Right lobe of liver (tissue), 6 donors: ENCODE data around the gene RBCK1. TPM values are rescaled to one million over a fixed set of nuclear protein-coding genes. Genes with fewer than 3 reads are reported as not detected.
A peak's percentile ranks its signal among the peaks of the same experiment; 100 is the strongest.

ENCODE experiments used
- ATAC-seq, 4 donors: fragments of 200-7000 bp; cut with Tn5 transposase; one replicate each; pipeline ENCODE4 v1.9.1; 2020; ENCODE audit warnings: mild to moderate bottlenecking in 4 of 4, moderate library complexity in 4 of 4
- DNase-seq, 3 donors: peaks; one replicate each; pipeline ENCODE4 v3.0.0-alpha.2; 2020
- H3K27ac ChIP-seq, 3 donors: fragments of 200-600 bp; one replicate each; pipeline ENCODE4 v1.8.0; 2022
- H3K27me3 ChIP-seq, 2 donors: fragments of 200-600 bp; one replicate each; pipeline ENCODE4 v1.8.0; 2022
- H3K36me3 ChIP-seq, 4 donors: fragments of 200-600 bp; sonication (generic) in 1 of 4; one replicate each; pipeline versions ENCODE4 v1.5.1 to v1.8.0; 2017 to 2022; ENCODE audit warnings: control low read depth in 1 of 4
- H3K4me1 ChIP-seq, 4 donors: fragments of 200-600 bp; sonication (generic) in 1 of 4; one replicate each; pipeline versions ENCODE4 v1.5.1 to v1.8.0; 2017 to 2022; ENCODE audit warnings: control low read depth in 1 of 4
- H3K4me3 ChIP-seq, 3 donors: fragments of 200-600 bp; one replicate each; pipeline ENCODE4 v1.8.0; 2022
- H3K9me3 ChIP-seq, 4 donors: fragments of 200-600 bp; sonication (generic) in 1 of 4; one replicate each; pipeline versions ENCODE4 v1.5.1 to v1.8.0; 2017 to 2022; ENCODE audit warnings: control low read depth in 1 of 4
- CTCF ChIP-seq, 4 donors: fragments of 200-600 bp in 3 of 4; fragments of 450-650 bp in 1 of 4; IDR thresholded peaks; one replicate each; pipeline versions ENCODE4 v1.5.1 to v1.8.0; 2016 to 2022; ENCODE audit warnings: antibody characterized with exemption in 4 of 4, mild to moderate bottlenecking in 2 of 4
- POLR2A ChIP-seq: fragments of 450-650 bp; IDR thresholded peaks from one replicate; pipeline ENCODE4 v1.6.1; 2017; ENCODE audit warnings: antibody characterized with exemption, mild to moderate bottlenecking
- WGBS: methylation state at CpG from one replicate; pipeline ENCODE4 v1.1.6; 2018; ENCODE audit warnings: low coverage, low lambda C conversion rate; ENCODE audit not compliant: insufficient coverage; ENCODE audit errors: missing lambda C conversion rate; 5-methylcytosine and 5-hydroxymethylcytosine counted together
- intact Hi-C, 2 donors: fragments of 100-400 bp; cut with DNase I; formaldehyde crosslinking; loops; one replicate each; pipeline versions ENCODE4 v1.11.2 to v1.14.1; 2022
- total RNA-seq, 6 experiments: library from RNA; depleted of rRNA in 2 of 6; stranded (reverse); fragments of >200 nt in 2 of 6; fragmentation: NEBNext Ultra II Directional in 3 of 6; extraction: Animal tissue kit (Norgen Biotek cat#: 25700) in 3 of 6; gene quantifications; one replicate each; pipeline versions ENCODE4 v1.1.0 to v1.2.4, GENCODE V29; 2016 to 2023
- donor health status: DM: no; HTN: yes; CAD: no.
- donor health status: DM: no; HTN: no; CAD: no.
- donor health status: DM: no; HTN: no; CAD: no.
- donor health status: DM: no; HTN: yes; CAD: no.
- donor health status: DM: no; HTN: yes; CAD: no.

The RBCK1 gene
- total RNA-seq, 6 experiments from 2014 or later: 63.1 to 113 (median 85.6) TPM

GRCh38 chr20:381581-382290, 26.4 kb upstream of the RBCK1 start:
- Histone ChIP-seq H3K4me3 (peak overlapping the region; percentile 58 to 85 (median 83)), H3K27ac (peak overlapping the region; percentile 89 to 98 (median 94)), H3K4me1 (peaks cover 0 to 6% (median 0%) of the 10 kb centered on the region in 4 donors), H3K27me3 (no peaks in the 10 kb centered on the region), H3K9me3 (no peaks in the 10 kb centered on the region), H3K36me3 (peaks cover 0 to 4% (median 0%) of the 10 kb centered on the region in 4 donors)
- TF ChIP-seq POLR2A: peak; percentile 86
- no peak for TF ChIP-seq CTCF (IDR thresholded peaks at IDR 0.05)
- peak; percentile 89 to 93 (median 92) for DNase-seq
- 0% methylated on average over 9 of the region's 49 CpGs for WGBS
- intact Hi-C loops: no loop called here
- ATAC-seq: peak; percentile 80 to 91 (median 83)

DNA sequence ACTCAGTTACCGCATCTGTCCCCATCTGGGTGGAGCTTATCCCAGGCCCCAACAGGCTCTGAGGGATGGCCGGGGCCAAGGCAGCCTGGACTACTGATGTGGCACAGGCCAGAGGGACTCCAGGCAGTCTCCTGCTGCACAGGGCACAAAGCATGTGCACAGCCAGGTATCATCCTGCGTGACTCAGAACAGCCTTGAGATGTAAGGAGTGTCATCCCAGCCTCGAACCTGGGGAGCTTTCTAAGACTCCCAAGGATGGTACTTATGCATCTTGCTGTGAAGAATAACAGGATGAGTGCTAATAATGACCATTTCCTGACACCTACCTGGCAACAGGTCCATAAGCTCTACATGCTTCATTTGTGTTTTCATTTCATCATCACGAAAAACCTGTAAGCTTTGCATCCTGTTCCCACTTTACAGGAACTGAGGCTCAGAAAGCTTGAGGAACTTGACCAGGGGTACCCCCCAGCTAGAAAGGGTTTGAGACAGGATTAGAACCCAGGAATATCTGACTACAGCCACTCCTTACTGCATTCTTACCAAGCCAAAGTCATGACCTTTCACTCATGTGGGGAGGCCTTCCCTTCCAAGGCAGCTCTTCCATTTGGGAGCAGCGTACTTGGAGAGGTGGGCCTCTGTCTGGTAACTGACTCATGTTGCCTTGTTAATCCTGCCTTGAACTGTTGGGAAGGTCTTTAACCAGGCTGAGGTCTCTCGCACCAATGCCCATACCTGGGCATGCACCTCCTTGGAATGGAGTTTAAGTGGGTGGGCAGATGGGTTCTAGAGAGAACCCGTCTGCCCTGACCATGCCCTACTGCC, 25.6 kb upstream of the RBCK1 start:
- Histone ChIP-seq H3K9me3 (no peaks in the 10 kb centered on the region), H3K27ac (peak overlapping the region; percentile 33 to 89 (median 33)), H3K27me3 (no peaks in the 10 kb centered on the region), H3K36me3 (peaks cover 0 to 6% (median 0%) of the 10 kb centered on the region in 4 donors), H3K4me1 (peaks cover 0 to 6% (median 0%) of the 10 kb centered on the region in 4 donors), H3K4me3 (peak overlapping the region in 2 of 3 donors; percentile 12 to 85)
- no peak for DNase-seq
- intact Hi-C loops: no loop called here
- ATAC-seq: peak; percentile 27 to 49 (median 36)
- 29% methylated on average over 4 of the region's 8 CpGs for whole genome bisulfite sequencing
- TF ChIP-seq CTCF (IDR thresholded peaks at IDR 0.05): no peak
- peak; percentile 31 for TF ChIP-seq POLR2A

DNA sequence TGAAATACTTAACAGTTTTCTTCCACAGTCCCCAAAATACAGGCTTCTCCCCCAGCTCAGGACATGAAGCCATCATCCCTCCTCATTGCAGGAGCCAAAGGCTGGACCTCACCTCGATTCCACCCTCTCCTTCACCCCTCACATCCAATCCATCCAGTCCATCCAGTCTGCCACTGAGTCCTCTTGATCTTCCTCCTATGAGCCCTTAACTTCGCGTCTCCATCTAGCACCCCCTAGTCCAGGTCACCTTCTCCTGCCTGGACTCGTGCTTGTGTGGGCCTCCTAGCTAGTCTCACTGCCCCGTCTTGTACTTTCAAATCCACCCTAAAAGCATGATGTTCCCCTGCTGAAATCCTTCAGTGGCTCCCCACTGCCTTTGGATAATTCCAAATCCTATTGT, 24.2 kb upstream of the RBCK1 start:
- Histone ChIP-seq H3K4me3 (no peak overlapping the region), H3K27me3 (no peaks in the 10 kb centered on the region), H3K36me3 (peaks cover 0 to 11% (median 8%) of the 10 kb centered on the region in 4 donors), H3K4me1 (peaks cover 0 to 18% (median 6%) of the 10 kb centered on the region in 4 donors), H3K27ac (no peak overlapping the region), H3K9me3 (no peaks in the 10 kb centered on the region)
- DNase-seq (no peak), ATAC-seq (no peak)
- WGBS: 81% methylated on average over 5 of the region's 5 CpGs
- intact Hi-C loops: no loop called here
- TF ChIP-seq CTCF (IDR thresholded peaks at IDR 0.05) (no peak), POLR2A (no peak)

GRCh38 chr20:384723-385122, 23.4 kb upstream of the RBCK1 start:
- no peaks in the 10 kb centered on the region for H3K27me3 ChIP-seq
- peaks cover 0 to 14% (median 8%) of the 10 kb centered on the region in 4 donors for H3K36me3 ChIP-seq
- no peak overlapping the region for H3K4me3 ChIP-seq
- intact Hi-C loops: no loop called here
- ATAC-seq (no peak), DNase-seq (no peak)
- peaks cover 0 to 26% (median 10%) of the 10 kb centered on the region in 4 donors for H3K4me1 ChIP-seq
- H3K27ac ChIP-seq: no peak overlapping the region
- no peaks in the 10 kb centered on the region for H3K9me3 ChIP-seq
- WGBS: 100% methylated on average over 1 of the region's 1 CpG
- TF ChIP-seq CTCF (IDR thresholded peaks at IDR 0.05): no peak
- TF ChIP-seq POLR2A: no peak
